ENCODE measurements around the gene RARRES1.
"Not testable (repeated sequence)": the region's sequence is repeated elsewhere in the genome, so short reads cannot be mapped to it uniquely, and the experiment has no call there.

Gene RARRES1

DNA sequence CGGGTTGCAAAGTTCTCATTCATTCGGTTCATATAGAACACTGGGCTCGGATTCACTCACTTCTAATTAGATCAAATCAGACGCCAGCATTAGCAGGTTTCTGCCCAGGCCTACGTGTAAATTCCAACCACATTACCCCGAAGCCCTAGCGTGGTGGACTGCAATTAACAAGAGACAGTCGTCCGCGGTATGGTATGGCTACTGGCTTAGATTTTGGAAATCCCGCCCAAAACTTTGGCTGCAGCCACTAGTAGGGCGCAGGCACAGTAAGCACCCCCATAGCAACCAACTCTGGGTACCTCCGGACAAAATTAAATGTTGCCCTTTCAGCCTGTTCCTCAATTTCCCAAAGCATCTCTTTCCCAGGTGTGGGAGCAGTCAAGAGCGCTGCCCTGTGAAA lies 771 bp downstream of the RARRES1 start:
- no peak for FAIRE-seq

DNA sequence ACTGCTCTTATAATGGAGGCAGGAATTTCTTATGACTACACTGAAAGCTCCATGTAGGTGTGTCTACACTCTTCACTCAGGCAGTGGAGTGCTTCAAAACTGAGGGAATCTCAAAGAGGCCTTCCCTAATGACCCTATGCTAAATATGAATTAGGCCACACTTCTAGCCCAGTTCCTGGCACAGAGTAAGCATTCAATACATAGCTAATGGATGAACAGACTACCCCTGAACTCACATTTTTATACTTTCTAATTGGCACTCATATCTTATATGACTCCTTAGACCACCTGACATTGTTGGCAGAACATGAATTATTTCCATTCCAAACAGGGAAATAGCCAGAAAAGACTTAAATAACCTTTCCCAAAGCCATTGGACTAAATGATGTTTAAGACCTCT lies 3.4 kb downstream of the RARRES1 start:
- FAIRE-seq, result no peak

DNA sequence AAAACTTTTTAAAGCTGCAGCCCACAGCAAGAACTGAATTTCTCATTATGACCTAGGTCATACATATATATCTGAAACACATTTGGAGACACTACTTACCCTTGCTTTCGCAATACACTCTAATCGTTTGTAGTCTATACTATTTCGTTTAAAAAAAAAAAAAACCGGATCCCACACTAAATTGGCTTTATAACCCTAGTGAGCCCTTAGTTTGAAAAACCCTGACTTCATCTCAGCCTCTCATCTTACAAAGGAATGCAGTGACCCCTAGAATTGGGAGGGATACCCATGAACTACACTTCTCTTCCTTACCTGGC lies 4.2 kb downstream of the RARRES1 start:
- FAIRE-seq, result no peak

DNA sequence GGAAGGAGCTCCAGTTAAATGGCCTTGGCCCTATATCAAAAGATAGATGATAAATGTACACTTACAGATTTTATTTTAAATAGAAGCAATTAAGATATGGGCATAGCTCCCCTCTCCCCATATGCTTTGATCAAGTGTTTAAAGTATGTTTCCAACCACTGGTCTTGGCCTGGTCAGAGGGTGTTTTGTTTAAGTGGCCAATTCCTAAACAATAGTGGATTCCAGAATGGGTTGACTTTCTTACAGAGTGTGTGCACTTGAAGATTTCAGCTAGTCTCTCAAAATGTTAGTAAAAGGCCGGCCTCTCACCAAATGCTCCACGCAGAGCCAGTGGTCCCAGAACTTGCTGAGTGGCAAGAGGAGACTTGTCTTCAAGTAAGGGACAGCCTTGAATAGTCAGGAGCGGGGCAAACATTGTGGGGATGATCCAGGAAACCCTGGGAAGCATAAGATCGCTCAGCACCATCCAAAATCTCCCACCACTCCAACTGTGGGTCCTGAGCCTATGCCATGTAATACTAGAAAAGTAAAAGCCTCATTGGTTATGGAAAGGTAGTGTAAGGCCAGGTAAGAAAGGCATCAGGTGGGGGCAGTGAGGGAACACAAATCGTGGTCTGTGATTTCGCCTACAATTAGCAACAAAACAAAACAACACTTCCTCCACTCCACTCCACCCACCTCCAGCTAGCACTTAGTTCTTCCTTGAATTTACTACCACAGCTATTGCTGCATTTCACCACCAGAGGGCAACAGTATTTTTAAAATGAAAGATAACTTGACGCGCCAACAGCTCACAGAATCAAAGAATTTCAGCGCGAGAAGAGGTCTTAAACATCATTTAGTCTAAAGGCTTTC lies 4.8 kb downstream of the RARRES1 start:
- FAIRE-seq, result peak; percentile 66

DNA sequence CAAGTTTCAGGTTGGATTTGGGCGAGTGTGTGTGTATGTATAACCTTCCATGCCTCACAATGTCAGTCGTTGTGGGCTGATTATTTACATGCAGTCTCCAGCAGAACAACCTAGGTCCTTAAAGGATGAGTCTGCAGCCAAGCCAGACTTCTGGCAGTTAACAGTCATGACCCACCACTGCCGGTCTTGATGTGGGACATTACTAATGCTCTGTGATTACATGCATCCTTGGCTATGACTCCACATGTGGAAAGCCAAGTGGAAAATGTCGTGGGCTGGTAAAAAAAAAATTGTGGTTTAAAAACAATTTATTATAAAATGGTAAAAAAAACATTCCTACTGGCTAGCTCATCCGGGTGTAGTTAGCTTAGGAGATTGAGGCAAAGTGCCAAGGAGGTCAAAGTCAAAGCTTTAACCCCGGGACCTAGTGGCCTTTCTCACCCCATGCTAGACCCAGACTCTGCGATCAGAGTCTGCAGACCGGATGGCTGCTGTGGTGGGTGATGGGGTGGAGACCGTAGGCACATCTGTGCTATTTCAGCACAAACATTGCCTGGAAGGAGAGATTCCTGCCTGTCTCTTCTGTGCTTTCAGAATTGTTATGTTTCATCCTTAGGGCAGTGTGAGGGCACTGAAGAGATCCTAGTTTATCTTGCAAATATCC lies 6.8 kb downstream of the RARRES1 start:
- no peak for FAIRE-seq

DNA sequence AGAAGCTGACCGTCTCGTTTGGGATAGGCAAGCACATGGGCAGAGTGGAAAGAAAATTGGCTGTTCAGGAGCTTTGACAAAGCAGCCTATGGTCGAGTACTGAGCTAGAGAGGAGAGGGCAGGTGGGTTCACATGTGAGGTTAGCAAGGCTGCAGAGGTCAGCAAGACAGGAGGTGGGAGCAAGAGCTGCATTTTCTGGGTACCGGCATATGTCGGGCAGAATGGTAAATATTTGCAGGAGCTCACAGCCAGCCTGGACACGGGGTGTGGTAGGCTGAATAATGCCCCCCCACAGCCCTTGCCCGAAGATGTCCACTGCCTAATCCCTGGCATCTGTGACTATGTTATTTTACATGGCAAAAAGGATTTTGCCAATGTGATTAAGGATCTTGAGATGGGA lies 8.3 kb downstream of the RARRES1 start:
- no peak for FAIRE-seq

DNA sequence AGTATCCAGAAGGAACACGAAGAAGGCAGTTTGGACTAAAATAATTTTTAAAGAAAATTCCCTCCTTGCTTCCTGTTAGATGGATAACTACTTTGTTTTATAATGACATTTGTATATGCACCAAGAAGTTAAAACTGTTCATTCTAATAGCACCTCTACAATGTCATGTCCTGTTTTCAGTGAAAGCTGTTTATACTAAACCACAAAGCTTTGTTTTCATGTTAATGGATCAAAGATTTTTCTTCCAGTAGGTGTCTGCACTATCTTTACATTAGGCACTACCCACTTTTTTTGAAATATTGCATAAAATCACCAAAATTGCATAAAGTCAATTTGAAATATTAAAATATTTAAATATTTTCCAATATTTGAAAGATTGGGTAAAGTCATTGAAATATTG lies 10.1 kb downstream of the RARRES1 start:
- no peak for FAIRE-seq

DNA sequence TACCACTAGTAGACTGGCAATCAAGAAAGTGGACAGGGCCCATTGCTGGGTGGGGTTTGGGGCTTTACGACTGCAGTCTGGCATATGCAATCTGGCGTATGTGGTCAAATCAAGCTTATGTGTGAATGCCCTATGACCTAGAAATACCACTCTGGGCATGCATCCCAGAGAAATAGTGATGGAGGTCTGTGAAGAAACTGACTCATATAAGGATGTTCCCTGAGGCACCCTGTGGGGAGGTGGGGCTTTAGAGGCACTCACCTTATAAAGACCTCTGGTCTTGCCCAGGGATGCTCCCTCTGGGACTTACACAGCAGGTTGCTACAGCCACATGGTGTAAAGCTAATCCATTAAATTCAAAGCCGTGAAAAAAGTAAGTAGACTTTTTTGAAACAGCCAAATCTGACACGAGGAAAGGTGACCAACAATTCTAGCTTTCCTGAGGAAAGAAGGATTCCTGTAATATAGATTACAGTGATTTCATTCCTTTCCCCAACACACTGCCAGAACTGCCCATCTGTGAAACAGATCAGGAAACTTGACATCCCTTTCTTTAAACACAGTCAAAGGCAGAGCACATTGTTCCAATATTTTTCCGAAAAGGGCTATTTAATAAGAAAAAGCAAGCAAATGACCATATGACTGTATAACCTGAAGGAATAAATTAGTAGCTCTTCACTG lies 13.6 kb downstream of the RARRES1 start:
- no peak for FAIRE-seq

DNA sequence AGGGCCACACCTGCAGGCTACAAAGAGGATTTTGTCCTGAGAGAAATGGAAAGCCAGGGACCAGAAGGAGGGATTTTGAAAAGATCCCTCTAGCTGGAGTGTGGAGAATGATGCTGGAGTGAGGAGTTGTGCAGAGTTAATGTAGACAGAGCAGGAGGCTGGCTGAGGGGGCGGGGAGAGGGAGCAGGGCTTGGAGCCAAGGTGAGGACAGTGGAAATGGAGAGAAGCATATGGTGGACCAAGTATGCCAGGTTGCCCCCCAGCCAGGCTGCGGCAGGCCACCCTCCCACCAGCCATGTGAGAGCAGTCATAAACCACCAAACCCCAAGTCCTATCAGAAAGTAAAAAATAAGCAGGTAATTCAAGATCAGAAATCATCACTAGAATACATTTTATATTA lies 14.7 kb downstream of the RARRES1 start:
- no peak for FAIRE-seq

DNA sequence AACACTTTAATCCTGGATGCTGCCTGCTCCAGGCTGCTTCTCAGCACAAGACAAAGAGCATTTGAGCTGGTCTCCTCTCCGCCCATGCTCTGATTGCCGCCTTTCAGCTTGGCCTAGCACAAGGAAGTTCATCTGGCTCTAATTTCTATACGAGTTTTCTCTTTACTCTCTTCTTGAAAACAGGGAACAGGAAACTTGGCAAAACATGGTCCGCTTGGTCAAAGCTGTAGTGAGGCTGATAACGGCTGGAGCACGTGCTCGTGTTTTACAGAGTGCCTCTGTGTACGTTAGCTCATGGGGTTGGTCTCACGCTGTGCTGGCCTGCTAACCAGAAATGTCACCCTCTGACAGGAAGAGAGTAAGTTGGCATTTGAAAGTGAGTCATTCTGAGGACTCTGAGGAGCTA lies 19.2 kb downstream of the RARRES1 start:
- FAIRE-seq, result no peak

DNA sequence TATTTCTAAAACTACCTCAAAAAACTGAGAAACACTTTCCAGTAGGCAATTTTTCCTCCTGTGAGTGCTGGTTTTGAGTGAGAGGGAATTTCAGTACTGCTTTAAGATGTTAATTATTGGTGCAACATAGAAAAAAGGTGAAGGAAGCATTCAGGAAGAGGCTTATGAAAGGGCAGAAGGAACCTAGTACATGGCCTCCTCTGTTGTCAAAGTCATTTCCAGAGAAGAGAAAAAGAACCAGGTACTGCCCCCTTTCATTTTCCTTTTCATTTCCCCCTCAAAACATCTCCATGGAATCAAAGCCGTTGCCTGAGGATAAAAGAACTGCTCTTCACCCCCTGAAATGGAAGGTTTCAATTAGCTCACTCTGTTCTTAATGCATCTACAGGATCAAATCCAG lies 19.8 kb downstream of the RARRES1 start:
- FAIRE-seq, result no peak

DNA sequence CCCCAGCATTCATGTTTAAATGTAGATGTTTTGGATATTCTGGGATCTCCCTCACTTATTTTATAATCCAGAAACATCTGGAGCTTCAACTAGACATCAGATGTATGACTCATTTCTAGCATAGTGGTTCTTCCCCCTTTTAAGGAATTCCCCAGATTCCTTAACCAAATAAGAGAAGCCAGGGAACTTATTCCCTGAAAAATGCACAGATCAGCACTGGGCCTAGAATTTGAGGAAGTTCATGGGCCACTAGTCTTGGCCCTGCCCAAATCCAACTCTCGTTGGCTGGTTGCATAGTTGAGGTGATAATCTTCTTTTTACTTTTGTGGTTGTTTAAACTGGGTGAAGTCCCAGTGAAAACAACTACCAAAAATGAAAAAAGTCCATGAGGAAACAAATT lies 20.4 kb downstream of the RARRES1 start:
- no peak for FAIRE-seq

DNA sequence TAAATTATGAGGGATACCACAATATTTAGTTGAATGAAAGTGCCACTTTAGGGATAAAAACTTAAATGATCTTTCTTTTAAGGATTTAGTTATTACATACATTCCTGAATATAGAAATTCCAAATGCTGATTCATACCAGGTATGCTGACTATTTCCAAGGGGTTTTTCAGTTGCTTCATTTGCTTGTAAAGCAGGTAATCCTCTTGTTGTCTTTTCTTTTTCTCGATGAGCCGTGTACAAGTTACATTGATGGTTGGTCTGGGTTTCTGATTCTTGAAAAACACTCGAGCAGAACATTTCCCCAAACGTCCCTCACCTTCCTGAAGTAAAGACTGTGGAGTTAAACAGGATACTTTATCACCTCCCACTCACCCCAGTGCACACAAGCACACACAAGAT lies 21.7 kb downstream of the RARRES1 start:
- FAIRE-seq, result no peak

DNA sequence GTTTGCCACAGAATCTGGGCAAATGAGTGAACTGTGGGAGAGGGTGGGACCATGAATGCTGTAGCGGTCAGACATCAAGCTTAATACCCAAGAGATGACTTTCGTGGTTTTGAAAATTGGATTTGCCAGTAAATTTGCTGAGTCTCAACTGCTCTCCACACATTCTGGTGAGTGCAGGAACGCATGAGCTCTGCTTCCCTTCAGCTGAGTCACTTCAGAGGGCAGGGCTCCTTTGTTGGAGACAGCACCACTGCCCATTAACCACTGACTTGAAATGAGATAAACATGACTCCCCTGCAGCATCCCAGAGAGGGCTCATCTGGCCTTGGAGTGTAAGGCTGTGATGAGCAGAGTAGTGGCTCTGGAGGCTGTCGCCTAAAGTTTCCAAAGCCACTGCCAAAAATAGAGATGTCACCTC lies 22.6 kb downstream of the RARRES1 start:
- no peak for FAIRE-seq

DNA sequence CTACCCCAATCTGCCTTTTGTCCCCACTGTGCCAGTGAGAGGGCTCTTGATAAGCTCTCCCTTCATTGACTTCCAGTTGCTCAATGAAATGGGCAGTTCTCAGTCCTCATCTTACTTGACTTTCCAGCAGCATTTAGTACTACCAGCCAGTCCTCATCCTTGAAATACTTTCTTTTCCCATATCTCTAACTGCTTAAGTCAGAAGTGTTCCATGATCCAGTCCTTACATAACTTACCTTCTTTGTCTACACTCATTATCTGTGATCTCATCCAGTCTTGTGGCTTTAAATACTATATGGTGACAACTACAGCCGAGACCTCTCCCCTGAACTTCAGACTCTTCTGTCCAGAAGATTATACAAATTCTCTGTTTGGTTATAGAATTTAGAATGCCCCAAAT lies 28.7 kb downstream of the RARRES1 start:
- no peak for FAIRE-seq

DNA sequence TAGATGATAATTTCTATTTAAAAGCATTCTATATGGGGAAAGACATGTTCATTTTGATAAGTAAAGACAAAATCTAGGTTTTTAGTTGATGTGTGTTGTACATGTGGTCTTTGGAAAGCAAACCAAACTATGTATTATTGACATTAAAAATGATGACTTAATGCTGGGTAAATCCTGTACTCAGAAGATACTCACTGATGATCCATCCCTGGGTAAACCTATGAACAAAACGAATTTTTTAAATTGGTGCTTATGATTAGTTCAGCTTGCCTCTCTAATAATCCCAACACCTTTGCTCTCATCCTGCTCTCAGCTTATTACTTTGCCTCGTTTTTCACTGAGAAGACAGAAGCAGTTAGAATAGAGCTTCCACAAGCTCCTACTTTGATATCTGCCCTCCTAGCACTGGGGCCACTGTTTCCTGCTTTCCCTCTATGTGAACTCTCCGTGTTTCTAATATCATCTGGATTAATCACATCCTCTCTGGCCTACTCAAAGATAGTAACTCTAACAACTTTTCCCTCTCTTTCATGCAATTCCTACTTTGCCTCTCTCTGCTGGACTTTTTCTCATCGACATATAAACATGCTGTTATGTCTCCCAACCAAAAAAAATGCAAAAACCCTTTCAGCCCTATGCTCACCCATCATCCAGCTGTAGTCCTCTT lies 29.3 kb downstream of the RARRES1 start:
- FAIRE-seq, result no peak

DNA sequence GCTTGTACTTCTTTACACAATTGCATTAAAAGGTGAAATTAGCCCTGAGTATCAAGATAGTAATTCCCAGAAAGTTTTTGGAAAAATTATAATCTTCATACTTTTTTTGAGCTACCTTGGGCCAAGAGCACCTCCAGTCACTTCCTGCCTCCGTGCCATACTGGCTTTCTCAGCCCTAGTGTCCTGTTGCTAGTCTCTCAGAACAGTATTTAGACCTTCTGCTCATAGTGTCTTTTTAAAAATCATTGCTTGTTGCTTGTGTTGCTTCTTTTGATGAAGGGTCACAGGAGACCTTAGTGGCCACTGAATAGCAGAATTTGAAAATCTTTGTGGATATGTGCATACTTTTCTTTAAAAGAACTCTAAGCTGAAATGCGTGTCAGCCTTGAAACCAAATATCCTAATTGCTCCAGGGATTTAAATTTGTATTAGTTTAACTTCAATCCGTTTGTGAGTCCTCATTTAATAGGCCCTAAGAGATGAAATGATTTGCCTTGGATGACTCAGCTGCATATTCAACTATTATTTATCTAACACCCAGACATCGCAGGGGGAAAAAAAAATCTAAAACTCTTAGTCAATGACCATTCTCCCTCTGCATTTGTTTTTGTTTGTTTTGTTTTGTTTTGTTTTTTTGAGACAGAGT lies 30.7 kb downstream of the RARRES1 start:
- FAIRE-seq, result no peak

DNA sequence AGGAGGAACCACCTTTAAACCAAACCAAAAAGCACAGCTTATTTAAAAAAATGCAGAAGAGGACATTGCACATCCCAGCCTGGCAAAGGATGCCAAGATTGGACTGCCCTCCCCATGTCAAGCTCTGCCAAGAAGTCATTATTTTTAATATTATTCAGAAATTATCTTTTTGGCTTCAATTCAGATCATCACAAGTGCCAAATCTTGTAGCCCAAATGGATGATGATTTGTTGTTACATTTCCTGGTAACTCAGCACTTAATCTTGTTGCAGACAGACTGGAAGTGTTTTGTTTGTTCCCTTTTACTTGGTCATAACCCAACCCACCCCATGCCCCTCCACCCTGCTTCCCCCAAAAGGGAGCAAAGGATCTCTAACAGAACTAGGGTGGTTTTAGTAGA lies 31.7 kb downstream of the RARRES1 start:
- no peak for FAIRE-seq

DNA sequence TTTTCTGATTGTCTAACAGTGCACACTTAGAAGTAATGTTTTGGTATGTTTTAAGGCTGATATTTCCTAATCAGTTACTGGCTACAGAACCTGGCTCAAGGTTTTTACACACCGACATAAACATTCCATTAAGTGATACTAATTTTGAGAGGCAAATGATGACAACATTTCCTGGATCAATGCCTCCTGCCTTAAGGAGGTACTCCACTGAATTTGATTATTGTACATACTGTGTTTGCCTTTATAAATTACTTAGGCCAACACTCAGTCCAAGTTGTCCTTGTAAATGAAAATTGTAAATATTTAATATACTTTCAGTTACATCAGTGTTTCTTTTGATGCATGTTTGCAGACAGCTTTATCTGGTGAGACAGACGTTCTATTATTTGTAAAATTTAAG lies 35.6 kb downstream of the RARRES1 start:
- FAIRE-seq, result no peak

DNA sequence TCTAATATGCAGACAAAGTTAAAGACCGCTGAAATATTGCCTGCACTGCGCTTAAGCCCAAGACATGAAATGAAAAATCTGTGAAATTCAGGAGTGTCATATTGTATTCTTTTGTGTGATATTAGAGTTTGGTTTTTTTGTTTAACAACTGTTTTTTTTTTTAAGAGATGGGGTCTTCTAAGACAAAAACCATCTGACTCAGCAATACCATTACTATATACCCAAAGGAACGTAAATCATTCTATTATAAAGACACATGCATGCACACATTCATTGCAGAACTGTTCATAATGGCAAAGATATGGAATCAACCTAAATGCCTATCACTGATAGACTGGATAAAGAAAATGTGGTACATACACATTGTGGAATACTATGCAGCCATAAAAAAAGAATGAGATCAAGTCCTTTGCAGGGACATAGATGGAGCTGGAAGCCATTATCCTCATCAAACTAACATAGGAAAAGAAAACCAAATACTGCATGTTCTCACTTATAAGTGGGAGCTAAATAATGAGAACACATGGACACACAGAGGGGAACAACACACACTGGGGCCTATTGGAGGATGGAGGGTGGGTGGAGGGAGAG lies 38.3 kb downstream of the RARRES1 start:
- not testable (repeated sequence) for FAIRE-seq

DNA sequence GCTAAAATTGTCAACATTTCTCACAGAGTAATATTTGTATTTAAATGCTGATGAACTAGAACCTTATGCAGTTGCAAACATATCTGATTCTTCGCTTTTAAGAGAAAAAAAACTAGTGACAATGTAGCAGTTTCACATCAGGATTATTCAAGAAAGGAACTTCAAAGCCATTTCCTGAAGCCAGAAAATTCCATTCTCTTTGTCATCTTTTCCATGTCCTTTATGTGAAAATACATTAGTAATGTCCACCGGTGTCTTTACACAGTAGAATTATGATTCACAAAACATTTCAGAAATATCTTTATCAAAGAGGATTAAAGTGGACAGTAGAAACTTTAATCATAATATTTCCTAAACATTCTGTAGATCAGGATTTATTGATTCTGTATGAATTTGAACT lies 47.1 kb downstream of the RARRES1 start:
- no peak for FAIRE-seq

DNA sequence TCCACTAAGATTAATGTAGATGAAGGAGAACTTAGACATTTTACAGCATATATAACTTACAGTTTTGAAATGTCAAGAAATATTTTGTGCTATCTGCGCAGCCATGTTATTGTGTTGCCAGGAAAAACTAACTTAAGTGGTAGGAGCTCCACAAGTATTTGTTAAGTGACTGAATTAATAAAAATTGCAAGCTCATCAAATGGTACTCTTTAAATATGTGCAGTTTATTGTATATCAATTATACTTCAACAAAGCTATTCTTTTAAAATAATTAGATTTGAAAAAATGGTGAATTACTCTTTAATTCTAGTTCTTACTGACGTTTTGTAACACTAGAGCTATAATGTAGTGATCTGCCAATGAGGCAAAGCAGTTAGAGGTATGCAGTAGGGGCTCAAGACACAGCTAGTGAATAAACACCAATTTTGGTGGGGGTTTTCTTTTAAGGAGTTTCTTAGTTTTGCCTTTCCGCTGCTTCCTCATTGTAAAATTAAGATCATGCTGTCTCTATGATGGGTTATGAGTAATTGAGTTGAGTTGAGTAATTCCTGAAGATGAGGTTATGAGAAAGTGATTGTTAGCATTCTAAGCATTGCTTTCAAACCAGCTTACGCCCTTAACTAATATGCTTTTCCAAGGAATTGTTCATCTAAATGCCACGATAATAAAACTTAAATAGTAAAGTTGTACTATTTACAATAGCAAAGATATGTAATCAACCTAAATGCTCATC lies 48.9 kb downstream of the RARRES1 start:
- no peak for FAIRE-seq
